Lower leg skin (tissue), 4 donors: ENCODE measurements around the gene RHOG. TPM values are rescaled to one million over a fixed set of nuclear protein-coding genes. Genes with fewer than 3 reads are reported as not detected.

Experiments
- DNase-seq, 2 donors: peaks; one replicate each; pipeline ENCODE4 v3.0.0-alpha.2; 2019; ENCODE audit warnings: low spot score in 2 of 2
- H3K4me3 ChIP-seq: fragments of 200-600 bp; sonication (generic); 2 replicates; pipeline ENCODE4 v1.5.1; 2017; ENCODE audit warnings: mild to moderate bottlenecking, low read depth; ENCODE audit not compliant: poor library complexity, severe bottlenecking
- CTCF ChIP-seq, 3 donors: fragments of 450-650 bp; IDR thresholded peaks; one replicate each; pipeline ENCODE4 v1.5.1; 2016; ENCODE audit warnings: antibody characterized with exemption in 3 of 3, mild to moderate bottlenecking in 3 of 3, moderate library complexity in 2 of 3
- POLR2A ChIP-seq, 2 donors: fragments of 450-650 bp; IDR thresholded peaks; one replicate each; pipeline ENCODE4 v1.6.1; 2016 to 2017; ENCODE audit warnings: antibody characterized with exemption in 2 of 2, mild to moderate bottlenecking in 1 of 2, moderate library complexity in 1 of 2
- WGBS, 2 donors: methylation state at CpG; one replicate each; pipeline ENCODE4 v1.1.5; 2018; 5-methylcytosine and 5-hydroxymethylcytosine counted together
- intact Hi-C: fragments of 100-400 bp; cut with DNase I; formaldehyde crosslinking; loops from one replicate; pipeline ENCODE4 v1.15.0; 2023; ENCODE audit warnings: low total_unique reads
- total RNA-seq, 4 donors: library from RNA; depleted of rRNA; stranded (reverse); fragments of >200 nt; gene quantifications; one replicate each; pipeline ENCODE4 v1.1.0, GENCODE V29; 2016

RHOG gene
- total RNA-seq, 4 donors from 2014 or later = 57.0 to 75.9 (median 64.0) TPM

DNA sequence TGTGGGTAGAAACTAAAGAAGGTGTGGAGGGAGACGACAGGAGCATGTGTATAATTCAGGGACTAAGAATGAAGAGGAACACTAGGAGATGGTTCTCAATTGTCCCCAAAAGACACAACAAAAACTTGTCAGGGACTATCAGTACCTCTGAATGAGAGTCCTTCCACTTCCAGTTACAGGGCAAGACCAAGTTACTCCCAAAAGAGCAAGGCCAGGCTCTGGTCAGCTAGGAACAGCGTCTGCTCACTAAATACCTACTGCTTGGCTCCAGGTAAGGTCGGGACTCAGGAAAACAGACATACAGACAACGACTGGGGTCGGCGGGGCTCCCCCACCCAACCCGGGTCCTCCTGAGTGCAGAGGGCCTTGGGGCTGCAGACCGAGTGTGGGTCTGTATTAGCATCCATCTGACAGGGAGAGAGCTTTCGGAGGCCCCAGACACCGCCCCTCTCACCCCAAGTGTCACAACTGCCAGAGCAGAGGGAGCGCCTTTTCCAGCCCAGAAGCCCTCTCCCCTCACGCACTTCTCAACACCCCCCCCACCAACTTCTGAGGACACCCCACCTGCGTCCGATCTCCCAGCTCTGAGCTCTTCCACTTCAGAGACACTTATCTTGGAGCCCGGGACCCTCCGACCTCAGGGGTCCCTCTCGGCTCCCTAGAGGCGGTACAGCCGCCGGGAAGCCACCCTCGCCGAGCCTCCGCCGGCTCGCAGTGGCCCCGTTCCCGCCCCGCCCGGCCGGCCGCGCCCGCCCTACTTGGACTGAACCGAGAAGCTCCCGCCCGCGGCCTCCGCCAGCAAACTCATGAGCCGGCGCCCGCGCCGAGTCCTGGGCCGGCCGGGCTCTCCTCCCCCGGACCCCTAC, 522 bp downstream of the RHOG start:
- WGBS, 2 donors = 1% methylated on average over 32 of the region's 46 CpGs
- peak; percentile 36 to 94 for DNase-seq
- intact Hi-C loops = loop anchor here (5.0 kb wide), 1 partner anchor 227 kb away; no protein-coding TSS in a partner anchor
- TF ChIP-seq POLR2A (IDR thresholded peaks at IDR 0.05) (no peak), CTCF (IDR thresholded peaks at IDR 0.05) (no peak)
- peak overlapping the region; percentile 62 for H3K4me3 ChIP-seq

DNA sequence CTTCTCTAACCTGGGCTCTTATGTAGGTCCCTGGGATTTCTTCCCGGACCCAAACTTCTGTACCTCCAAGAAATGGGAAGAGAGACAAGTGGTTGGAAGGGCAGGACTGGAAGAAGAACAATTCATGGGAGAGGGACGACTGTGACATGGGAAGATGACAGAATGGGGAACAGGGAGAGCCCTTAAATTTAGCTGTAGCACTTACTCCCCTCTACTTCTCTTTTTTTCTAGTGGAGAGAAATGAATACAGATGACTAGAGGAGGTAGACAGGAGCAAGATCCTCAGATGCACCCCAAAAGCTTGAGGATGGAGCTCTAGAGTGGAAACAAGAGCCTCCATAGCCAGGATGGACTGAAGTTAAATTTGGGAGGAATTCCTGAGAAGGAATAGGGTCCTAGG, 2.3 kb downstream of the RHOG start:
- no peak overlapping the region for H3K4me3 ChIP-seq
- intact Hi-C loops = no loop called here
- 67 to 80% methylated on average over 2 of the region's 2 CpGs for WGBS, 2 donors
- DNase-seq = no peak
- TF ChIP-seq POLR2A (IDR thresholded peaks at IDR 0.05) (no peak), CTCF (IDR thresholded peaks at IDR 0.05) (no peak)

DNA sequence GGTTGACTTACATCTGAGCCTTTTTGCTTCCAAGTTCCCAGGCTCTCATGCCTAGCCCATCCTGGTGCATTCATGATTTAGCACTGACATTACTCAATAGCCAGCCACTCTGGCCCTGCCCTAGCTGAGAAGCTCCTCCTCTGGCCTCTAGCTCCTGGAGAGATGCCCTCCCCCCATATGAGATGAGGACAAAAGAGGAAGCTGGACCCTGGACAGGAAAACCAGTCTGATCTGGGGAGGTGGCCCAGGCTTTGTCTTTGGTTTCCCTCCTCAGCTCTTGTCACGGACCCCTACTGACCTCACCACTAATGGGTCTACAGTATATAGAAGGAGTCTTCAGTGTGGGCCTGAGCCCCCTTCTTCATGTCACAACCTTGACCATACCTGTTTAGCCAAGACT, 3.0 kb downstream of the RHOG start:
- intact Hi-C loops = no loop called here
- WGBS, 2 donors = 83 to 90% methylated on average over 1 of the region's 1 CpG
- no peak overlapping the region for H3K4me3 ChIP-seq
- DNase-seq = peak in 1 of 2 donors; percentile 59
- TF ChIP-seq CTCF (IDR thresholded peaks at IDR 0.05) (no peak), POLR2A (IDR thresholded peaks at IDR 0.05) (no peak)

DNA sequence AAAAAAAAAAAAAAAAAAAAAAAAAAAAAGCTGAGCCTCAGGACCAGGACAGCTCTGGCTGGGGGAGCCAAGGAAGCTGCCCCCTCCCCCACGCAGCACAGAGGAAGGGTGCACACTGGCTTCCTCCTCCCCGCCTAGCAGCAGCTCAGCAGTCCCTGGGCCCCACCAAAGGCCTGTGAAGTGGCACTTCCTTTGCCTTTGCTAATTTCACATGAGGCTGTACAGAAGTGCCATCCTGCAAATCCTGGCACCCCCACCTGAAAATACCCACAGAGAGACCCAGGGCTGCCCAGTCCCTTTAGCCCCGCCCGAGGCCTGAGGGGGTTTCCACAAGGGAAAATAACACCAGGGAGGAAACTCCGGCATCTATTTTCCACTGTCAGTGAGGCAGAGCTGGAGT, 3.9 kb downstream of the RHOG start:
- peak in 1 of 2 donors; percentile 88 for DNase-seq
- no peak for TF ChIP-seq POLR2A (IDR thresholded peaks at IDR 0.05)
- no peak for TF ChIP-seq CTCF (IDR thresholded peaks at IDR 0.05)
- intact Hi-C loops = no loop called here
- WGBS, 2 donors = 59 to 69% methylated on average over 5 of the region's 5 CpGs
- H3K4me3 ChIP-seq = no peak overlapping the region

DNA sequence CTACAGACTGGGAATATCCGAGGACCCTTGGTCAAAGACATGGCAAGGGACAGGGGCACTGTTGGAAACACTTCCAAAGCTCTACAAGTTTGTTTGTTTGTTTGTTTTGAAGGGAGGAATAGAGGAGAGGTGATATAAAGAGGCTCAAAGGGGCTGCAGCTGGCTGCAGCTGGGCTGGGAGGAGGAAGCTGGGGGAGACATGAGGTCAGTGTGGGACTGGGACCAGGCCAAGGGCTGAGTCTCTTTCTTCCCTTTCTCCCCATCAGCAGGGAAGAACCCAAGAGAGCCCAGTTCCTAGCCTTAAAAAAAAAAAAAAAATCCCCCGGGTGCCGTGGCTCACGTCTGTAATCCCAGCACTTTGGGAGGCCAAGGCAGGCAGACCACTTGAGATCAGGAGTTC, 5.0 kb downstream of the RHOG start:
- DNase-seq = no peak
- no peak for TF ChIP-seq CTCF (IDR thresholded peaks at IDR 0.05)
- no peak for TF ChIP-seq POLR2A (IDR thresholded peaks at IDR 0.05)
- WGBS, 2 donors = 69 to 70% methylated on average over 4 of the region's 4 CpGs
- intact Hi-C loops = no loop called here
- no peak overlapping the region for H3K4me3 ChIP-seq
